ENCODE measurements around the gene TNS3.

- TF ChIP-seq, protein P1, sequence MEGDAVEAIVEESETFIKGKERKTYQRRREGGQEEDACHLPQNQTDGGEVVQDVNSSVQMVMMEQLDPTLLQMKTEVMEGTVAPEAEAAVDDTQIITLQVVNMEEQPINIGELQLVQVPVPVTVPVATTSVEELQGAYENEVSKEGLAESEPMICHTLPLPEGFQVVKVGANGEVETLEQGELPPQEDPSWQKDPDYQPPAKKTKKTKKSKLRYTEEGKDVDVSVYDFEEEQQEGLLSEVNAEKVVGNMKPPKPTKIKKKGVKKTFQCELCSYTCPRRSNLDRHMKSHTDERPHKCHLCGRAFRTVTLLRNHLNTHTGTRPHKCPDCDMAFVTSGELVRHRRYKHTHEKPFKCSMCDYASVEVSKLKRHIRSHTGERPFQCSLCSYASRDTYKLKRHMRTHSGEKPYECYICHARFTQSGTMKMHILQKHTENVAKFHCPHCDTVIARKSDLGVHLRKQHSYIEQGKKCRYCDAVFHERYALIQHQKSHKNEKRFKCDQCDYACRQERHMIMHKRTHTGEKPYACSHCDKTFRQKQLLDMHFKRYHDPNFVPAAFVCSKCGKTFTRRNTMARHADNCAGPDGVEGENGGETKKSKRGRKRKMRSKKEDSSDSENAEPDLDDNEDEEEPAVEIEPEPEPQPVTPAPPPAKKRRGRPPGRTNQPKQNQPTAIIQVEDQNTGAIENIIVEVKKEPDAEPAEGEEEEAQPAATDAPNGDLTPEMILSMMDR (conservative IDR thresholded peaks at IDR 0.05): no peak
- TF ChIP-seq EZH2 (IDR thresholded peaks at IDR 0.05; ENCODE audit: low read depth): no peak
Measured at GRCh38 chr7:47414342-47415317, 167.3 kb downstream of the TNS3 start.
